Stimulated activated CD8-positive, alpha-beta memory T cell treated with anti-CD3 and anti-CD28 coated beads, Interleukin-7, amount 100 ng/mL, for 48 hours (primary cell): ENCODE results near the gene PSMD7.

ENCODE experiments used
- DNase-seq, 2 donors: peaks; one replicate each; pipeline ENCODE4 v3.0.0-alpha.2; 2020; ENCODE audit warnings: low read depth in 1 of 2; ENCODE audit errors: extremely low read depth in 1 of 2

Gene PSMD7

DNA sequence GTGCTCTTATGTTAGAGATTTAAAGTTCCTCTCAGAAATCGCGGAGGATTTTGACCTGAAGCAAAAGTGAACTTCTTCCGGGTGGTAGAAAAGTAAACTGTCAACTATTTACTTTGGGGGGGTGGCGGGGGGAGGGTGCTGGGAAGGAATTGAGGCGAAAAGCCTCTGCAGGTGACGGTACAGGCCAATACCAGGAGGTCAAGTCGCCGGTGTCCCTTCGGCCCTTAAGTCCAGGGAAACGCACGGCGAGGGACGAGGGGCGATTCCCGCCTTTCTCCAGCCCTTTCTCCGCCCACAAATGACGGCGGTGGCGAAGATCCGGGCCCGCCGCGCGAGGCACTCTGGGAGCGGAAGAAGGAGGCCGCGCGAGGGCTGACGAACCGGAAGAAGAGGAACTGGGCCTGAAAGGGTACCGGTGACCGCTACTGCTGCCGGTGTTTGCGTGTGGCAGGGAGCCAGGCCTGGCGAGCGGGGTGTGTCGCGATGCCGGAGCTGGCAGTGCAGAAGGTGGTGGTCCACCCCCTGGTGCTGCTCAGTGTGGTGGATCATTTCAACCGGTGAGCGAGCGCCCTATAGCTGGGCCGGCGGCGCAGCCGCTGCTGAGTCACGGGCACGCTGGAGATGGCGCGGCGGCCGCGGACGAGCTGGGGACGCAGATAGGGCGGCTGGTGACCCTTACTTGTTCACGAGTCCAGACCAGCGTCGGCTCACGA, at the start of gene PSMD7:
PSMD7 (plus strand) TSS at position 383 of the 713 bp plus-strand sequence; CDS start at position 484, 101 bp downstream.
- DNase-seq: peak; percentile 75 to 85

DNA sequence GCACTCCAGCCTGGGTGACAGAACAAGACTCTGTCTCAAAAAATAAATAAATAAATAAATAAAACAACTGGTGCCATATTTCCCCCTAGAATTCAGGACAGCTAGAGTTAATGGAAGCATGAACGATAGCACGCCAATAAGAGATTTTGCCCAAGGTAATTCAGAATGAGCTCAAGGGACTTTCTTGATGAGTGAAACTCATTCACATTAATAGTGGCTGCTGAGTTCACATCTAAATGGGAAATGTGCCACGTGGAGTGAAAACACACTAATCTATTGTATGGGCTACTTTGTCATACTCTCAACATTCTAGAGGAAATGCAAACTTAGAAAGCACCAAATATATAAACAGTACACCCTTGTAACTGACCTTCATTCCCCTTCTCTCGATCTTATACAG, 47.4 kb upstream of the PSMD7 start:
- DNase-seq: no peak

DNA sequence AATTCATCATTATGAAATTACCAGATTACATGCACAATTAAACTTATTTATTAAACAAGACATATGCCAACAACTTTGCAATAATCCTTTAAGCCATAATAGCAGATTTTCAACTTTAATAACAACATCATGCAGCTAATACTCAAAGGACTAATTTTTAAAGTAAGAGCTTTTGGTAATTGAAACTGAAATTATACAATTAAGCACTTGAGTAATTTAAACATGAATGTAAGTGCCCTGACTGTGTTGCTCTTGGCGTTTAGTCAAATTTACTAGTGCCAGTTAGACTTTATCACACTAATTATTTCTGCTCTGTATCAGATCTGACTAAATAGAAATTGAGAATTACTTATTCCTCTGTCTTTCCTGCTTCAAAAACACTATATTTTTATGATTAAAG, 46.8 kb upstream of the PSMD7 start:
- DNase-seq: no peak

DNA sequence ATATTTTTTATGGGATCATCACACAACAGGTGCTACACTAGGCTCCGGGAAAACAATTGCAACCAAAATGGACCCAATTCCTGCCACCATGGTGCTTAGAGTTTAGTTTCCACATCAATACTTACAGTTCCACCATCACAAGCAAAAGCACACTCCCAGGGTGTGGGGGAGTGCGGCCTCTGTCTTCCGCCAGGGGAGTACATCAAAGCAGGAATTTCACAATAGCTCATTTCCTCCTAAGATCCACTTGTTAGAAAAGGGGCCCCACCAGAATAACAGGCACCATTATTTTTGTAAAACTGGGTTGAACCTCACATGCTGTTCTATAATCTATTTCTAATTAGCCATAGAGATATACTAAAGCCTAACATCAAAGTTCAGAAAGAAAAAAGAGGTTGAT, 44.3 kb upstream of the PSMD7 start:
- no peak for DNase-seq

DNA sequence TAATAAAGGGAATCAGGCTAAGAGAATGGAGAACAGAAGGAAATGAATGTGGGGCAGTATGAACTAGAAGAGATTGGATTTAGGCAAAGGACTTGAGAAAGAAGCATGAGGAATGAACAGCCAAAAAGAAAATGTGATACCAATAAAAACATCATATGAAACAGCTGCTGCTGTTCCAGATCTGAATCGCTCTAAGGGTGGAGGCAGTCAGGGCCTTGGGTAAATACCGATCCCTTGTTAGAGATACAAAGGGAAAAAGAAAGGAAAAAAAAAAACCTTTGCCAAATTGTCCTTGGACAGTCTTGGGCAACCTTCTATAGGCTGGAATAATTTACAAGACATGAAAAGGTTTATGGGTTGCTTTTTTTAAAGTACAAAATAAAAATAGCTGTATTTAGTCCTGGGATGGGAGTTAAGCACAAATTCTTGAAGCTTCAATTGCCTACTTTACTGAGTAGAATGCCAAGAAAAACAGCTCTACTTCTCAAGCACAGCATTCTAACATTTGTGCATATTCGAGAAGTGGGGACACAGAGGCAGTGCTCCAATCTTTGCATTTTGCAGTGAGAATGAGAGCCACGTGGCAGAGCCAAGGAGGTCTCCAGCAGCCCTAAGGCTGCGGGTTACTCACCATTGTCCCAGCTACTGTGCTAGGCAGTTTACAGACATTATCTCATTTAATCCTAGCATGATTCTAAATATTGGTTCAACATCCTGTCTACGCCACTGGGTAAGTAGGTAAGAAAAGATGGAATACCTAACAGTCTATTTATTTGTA, 43.3 kb upstream of the PSMD7 start:
- no peak for DNase-seq

DNA sequence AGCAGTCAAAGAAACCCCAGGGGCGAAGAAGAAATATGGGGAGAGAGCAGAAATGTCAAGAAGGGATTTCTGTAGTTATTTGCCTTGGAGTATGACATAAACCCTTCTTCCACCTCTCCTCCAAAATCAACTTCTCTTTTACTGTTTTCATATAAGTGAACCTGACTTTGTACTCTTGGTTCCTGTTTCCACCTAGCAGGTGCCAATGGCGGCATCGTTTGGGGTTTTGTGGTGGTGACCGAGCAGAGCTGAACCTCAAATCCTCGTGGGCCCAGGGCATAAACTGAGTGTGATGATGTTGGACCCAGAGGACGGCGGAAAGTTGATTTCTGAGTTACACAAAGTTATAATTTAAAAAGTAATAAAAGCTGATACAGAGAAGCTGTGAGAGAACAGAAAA, 39.6 kb upstream of the PSMD7 start:
- no peak for DNase-seq

DNA sequence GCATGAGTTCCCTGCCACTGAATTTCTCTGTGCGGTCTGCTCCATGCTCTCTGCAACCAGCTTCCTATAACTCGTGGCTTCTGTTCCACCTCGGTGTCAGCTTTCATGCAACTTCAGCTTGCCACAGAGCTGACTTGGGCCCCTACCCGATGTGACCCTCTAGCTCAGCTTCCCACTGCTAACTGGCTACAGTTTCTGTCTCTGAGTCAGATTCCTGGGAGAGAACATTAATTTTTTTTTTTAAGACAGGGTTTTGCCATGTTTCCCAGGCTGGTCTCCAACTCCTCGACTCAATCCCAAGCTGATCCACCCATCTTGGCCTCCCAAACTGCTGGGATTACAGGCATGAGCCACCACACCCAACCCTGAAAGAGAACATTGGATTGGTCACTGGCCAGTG, 35.5 kb upstream of the PSMD7 start:
- no peak for DNase-seq

DNA sequence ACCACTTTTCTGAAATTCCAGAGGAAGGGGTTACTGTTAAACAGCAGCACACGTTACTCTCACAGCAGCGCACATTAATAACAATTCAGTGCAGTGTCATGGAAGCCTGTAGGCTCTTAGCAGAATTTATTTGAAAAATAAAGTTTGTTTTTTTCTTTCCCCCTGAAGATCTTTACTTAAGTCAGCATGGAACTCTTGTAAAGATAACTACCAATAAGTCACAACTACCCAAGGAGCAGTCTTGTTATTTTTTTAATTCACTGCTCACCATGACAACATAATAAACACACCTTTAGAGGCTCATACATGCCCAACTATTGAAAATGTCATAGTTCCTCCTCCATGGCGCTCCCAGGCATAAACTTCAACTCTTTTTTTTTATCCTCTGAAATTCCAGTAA, 31.8 kb upstream of the PSMD7 start:
- DNase-seq: no peak

DNA sequence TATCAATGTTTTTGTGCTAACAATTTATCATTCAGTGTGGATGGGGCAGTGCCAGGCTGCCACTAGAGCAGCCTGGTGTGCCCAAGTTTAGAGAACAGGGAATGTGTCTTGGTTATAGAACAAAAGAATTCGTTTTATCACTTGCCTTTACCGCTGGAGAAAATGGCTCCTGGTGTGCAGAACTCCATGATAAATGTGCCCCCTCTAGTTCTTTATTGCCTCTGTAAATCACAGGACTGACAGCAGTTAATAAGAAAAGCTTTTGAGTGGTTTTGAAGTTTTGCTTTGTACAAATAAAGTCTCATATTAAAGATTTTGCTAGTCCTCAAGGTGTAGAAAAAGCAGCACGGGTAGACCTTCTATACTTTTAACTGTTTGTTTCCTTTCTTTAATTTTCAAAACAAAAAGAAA, 28.2 kb upstream of the PSMD7 start:
- no peak for DNase-seq

DNA sequence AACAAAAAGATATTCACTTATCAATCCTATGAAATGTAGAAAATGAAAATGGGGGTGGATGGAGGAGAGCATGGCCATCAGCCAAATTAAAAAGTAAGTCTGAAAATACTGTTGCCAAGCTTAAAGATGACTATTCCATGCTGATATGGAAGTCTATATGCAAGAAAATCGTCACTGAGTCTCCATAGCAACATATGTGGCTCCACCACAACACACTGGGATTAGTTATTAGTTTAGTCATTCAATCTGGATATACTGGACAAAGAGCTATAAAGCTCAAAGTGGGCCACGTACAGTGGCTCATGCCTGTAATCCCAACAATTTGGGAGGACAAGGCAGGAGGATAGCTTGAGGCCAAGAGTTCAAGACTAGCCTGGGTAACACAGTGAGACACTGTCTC, 24.7 kb upstream of the PSMD7 start:
- no peak for DNase-seq

DNA sequence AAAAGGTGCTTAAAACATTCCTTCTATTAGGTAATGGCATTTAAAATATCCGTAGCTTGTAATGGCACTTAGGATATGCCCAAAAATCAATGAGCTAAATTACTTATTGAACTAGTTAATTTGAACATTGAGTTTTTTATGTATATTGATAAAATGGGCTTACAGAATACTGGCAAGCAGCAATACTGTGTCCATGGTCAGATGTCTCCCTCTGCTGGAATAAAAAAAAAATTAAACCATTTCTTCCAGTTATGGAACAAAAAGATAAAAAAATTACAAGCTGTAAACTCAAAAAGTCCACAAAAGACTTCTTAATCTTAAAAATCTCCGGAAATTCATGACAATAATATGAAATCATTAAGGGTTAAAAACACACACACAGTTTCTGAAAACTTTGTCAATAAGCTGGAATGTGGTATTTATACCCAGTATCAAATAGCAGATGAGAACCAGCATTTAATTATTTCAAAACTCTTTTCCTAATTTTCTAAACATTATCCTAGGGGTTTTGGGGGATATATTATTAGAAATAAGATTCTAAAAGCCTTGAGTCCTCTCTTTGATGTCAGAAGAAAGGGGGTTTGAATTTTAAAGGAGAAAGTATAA, 21.5 kb upstream of the PSMD7 start:
- DNase-seq: no peak

DNA sequence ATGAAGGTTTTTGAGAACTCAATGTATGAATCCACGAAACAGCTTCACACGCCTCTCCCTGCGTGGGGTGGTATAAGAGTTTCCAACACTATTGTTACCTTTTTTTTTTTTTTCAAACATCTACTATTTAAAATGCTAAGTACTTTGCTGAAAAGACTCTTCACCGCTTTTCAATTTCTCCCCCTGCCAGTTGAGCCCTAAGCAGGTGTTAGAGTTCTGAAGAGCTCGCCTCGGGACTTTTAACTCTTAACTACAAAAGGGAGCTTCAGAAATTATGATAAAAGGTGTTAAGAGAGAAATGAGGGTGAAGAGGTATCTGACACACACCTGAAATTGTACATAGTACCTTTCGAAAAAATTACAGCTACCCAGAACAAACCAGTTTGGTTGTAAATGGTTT, 20.9 kb upstream of the PSMD7 start:
- no peak for DNase-seq

DNA sequence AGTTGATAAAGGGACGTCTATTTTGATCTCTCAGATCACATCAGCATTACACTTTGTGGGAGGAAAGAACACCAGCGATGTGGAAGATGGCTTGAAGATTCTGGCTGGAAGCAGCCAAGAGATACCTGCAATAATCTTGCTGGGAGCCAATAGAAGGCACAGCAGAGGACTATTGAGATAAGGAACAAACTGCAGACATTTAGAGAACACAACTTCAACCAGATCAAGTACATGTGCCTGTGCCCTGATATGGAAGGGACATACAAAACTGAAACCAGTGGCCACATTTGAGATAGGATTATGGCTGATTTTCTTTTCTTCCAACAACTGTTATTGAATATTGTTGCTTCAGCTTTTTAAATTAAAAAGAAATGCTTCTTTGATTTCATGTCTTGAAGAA, 18.6 kb upstream of the PSMD7 start:
- no peak for DNase-seq

DNA sequence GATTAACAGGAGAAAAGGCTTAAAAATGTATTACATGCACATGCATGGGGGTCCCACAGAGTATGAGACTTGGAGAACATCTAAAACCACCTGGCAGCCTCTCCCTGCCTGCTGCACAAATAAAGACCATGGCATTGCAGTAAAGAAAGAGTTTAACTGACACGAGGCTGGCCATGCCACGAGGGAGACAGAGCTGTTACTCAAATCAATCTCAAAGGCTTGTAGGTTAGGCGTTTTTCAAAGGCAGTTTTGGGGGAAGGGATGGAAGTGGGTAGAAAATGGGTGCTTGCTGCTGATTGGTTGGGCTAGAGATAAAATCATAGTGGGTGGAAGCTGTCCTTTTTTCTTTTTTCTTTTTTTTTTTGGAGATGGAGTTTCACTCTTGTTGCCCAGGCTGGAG, 17.3 kb upstream of the PSMD7 start:
- DNase-seq: no peak

DNA sequence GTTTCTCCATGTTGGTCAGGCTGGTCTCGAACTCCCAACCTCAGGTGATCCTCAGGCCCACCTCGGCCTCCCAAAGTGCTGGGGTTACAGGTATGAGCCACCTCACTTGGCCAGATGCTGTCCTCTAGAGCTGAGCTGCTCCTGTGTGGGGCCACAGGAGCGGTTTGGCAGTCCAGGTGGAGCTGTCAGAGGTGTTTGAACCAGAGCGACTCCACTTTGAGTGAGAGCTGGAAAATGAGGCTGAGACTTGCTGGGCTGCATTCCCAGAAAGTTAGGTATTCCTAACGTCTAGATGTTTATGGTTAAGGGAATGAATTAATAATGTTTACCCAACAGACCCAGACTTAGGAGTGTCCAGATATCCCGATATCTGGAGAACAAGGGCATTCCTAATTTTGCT, 16.8 kb upstream of the PSMD7 start:
- DNase-seq: no peak

DNA sequence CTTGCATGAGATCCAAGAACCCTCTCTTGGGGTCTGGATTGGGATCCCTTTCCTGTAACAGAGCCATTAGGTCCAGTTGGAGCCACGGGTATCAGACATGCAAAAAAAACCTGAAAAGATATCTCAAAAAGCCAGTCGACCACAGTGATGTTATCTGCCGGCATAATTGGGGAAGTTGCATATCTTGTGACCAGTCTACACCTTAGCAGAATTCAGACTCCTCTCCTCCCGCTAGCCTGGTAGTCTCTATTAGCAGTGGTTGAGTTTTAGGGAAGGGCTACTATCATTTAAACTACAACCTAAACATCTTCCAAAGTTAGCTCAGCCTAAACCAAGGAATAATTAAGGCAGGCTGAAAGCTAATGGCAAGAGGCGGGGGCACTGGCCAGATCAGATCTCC, 16.2 kb upstream of the PSMD7 start:
- no peak for DNase-seq

DNA sequence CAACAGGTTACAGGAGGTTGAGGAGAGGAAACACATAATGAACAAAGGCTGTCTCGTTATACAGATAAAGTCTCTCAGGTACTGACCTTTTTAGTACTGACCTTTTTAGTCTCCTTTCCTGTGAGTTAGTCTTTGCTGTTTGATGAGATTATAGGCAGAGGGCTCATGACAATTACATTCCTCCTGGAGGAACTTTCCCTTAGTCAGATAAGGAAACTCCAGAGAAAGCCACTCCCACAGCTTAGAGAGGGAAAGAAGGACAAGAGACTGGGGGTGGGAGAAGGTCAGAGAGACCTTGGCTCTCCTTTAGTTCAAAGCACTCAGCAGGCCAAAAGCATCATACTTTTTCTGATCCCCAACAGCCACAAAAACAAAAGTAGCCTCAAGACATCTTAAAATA, 15.3 kb upstream of the PSMD7 start:
- no peak for DNase-seq

DNA sequence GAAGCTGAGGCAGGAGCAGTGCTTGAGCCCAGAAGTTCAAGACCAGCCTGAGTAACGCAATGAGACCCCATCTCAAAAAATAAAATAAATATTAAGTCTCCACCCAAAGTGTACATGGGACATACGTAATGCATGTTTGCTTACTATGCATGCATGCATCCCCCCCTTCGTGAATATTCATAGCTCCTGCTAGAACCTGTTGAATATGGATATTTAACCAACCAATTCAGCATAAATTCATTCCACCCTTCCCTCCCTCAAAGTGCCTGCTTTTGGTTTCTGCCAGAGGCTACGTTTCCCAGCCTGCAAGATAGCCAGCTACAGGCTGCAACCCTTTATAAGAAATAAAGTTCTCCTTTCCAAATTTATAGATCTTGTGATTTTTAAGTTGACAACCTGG, 12.9 kb upstream of the PSMD7 start:
- no peak for DNase-seq

DNA sequence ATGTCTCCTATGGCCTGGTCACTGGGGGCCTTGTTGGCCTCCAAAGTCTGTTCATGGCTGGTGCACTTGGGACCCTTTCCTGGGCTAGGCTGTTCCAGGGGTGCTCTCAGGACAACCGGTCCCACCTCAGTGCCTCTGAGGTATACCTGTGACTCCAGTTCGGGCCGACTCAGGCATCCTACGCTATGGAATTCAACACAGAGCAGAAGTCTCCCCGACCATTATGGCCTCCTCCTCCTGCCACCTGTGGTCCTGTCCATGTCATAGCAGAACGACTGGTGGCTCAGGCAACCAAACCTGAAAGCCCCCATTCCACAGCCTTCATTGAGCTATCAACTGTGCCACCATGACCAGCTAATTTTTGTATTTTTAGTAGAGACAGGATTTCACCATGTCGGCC, 8.5 kb upstream of the PSMD7 start:
- DNase-seq: no peak

DNA sequence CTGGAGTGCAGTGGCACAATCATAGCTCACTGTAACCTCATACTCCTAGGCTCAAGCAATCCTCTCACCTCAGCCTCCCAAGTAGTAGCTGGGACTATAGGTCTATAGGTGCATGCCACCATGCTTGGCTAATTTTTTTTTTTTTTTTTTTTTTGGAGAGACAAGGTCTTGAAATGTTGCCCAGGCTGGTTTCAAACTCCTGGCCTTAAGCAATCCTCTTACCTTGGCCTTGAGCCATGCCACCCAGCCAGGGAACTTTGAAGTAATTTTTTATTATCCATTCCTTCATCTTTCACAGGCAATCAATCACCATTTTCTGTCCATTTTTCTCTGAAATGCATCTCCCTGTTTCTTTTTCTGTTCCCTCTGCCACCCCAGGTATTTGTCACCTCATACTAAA, 6.3 kb upstream of the PSMD7 start:
- no peak for DNase-seq

DNA sequence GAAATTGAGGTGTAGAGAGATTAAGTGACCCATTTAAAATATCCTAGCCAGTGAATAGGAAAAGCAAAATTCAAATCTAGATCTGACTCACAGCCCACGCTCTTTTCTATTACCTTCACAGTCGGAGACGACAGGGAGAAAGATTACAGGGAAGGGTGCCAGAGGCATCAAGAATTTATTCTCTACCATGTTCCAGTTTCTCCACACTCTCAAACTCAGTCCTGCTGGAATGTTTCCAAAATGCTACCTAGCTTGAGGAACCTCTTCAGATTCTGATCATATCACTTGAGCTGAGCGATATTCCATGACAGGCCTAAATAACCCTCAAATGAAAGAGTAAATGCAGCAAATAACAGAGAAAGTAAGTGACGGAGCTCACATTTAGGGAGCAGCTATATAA, 5.4 kb upstream of the PSMD7 start:
- no peak for DNase-seq

DNA sequence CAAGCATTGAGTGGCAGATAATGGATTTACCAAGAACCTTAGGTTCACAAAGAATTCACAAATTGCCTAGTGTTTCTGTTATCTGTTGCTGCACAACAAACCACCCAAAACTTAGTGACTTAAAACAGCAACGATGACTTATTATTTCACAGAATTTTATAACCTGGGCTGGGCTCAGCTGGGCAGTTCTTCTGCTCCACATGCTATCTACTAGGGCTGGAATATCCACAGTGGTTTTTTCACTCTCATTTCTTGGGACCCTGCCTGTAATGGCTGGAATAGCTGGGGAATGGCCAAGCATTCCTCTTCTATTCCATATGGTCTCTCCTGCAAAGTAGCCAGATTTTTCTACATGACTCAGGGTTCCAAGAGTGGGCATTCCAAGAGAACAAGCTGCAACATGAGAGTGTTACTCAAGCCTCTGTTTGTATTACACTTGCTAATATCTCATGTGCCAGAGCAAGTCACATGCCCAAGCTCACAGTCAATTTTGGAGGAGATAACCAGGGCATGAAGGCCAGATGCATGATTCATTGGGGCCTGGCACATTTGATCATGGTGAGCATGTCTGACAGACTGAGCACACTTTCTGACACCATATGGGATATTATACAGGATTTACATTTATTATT, 4.9 kb upstream of the PSMD7 start:
- no peak for DNase-seq
